HepG2 (cell line): ENCODE measurements around the gene XPC. TPM values are rescaled to one million over a fixed set of nuclear protein-coding genes. Genes with fewer than 3 reads are reported as not detected.

Source experiments
- ATAC-seq: fragments of 200-7000 bp; cut with Tn5 transposase; 3 replicates; pipeline ENCODE4 v1.9.1; 2020; ENCODE audit warnings: mild to moderate bottlenecking, moderate library complexity
- BruUV-seq: library from RNA; stranded (reverse); fragments of 400-500 nt; replicated peaks from 2 replicates; lab custom pipeline; 2021; lab: Mats Ljungman, UMichigan
- CTCF ChIA-PET: fragments of 300-600 bp; formaldehyde crosslinking; extraction: SDS; loops from one replicate; lab custom pipeline; 2021; ENCODE audit warnings: low total read pairs, inconsistent platforms, low intra/inter-chr PET ratio; lab: Yijun Ruan, JAX
- POLR2A ChIA-PET: fragments of 350-600 bp; sonication (Branson Sonifier 250); formaldehyde crosslinking; loops from one replicate; lab custom pipeline; 2020; ENCODE audit warnings: antibody characterized with exemption, inconsistent platforms; lab: Yijun Ruan, JAX
- DNase-seq: peaks from one replicate; pipeline ENCODE4 v3.0.0-alpha.2; 2015; ENCODE audit warnings: low spot score
- FAIRE-seq: peaks from 3 replicates; lab custom pipeline; 2011; peaks lifted over from hg19 to GRCh38; lab: Jason Lieb, UNC
- H2AFZ ChIP-seq: one replicate; pipeline ENCODE4 v1.6.1; 2011; ENCODE audit warnings: low read length, inconsistent platforms
- H3K27ac ChIP-seq: fragments of 300-600 bp; 3 replicates; pipeline ENCODE4 v1.8.0; 2011; ENCODE audit warnings: mixed run types, mild to moderate bottlenecking, mixed read lengths, low read length, inconsistent platforms; ENCODE audit not compliant: insufficient read depth; ENCODE audit errors: extremely low read length
- H3K27me3 ChIP-seq, 2 experiments: fragments of 200-600 bp in 1 of 2; 2 replicates in 1 of 2; 3 replicates in 1 of 2; pipeline versions ENCODE4 v1.6.0 to v1.8.0; 2011; ENCODE audit warnings: low read length in 2 of 2, mild to moderate bottlenecking in 2 of 2, moderate library complexity in 2 of 2, inconsistent platforms in 1 of 2; ENCODE audit not compliant: insufficient read depth in 2 of 2, control insufficient read depth in 1 of 2
- H3K36me3 ChIP-seq, 2 experiments: fragments of 200-600 bp in 1 of 2; replicated peaks in 1 of 2; 2 replicates in 1 of 2; 3 replicates in 1 of 2; pipeline versions ENCODE4 v1.5.1 to v1.8.0; 2011; ENCODE audit warnings: low read length in 2 of 2, inconsistent platforms in 1 of 2; ENCODE audit not compliant: insufficient read depth in 2 of 2, control insufficient read depth in 1 of 2
- H3K4me1 ChIP-seq: 2 replicates; pipeline ENCODE4 v1.5.1; 2012; ENCODE audit warnings: low read length, inconsistent platforms; ENCODE audit not compliant: insufficient read depth
- H3K4me2 ChIP-seq: 2 replicates; pipeline ENCODE4 v1.6.0; 2011; ENCODE audit warnings: low read depth, low read length, inconsistent platforms
- H3K4me3 ChIP-seq, 3 experiments: fragments of 200-600 bp in 1 of 3; sonication (generic), shearing (Covaris generic) in 1 of 3; replicated peaks in 1 of 3; 2 replicates each; pipeline ENCODE4 v1.5.1; 2011 to 2016; ENCODE audit warnings: low read length in 3 of 3, inconsistent platforms in 2 of 3, low read depth in 2 of 3, mild to moderate bottlenecking in 2 of 3, control low read depth in 1 of 3, mixed read lengths in 1 of 3; ENCODE audit not compliant: insufficient read depth in 1 of 3
- H3K79me2 ChIP-seq: one replicate; pipeline ENCODE4 v1.6.1; 2011; ENCODE audit warnings: low read length, inconsistent platforms; ENCODE audit not compliant: insufficient read depth
- H3K9ac ChIP-seq: 2 replicates; pipeline ENCODE4 v1.6.0; 2011; ENCODE audit warnings: mild to moderate bottlenecking, low read depth, low read length, inconsistent platforms; ENCODE audit not compliant: insufficient read depth
- H3K9me3 ChIP-seq: 2 replicates; pipeline ENCODE4 v1.5.1; 2012; ENCODE audit warnings: mild to moderate bottlenecking, low read length
- H4K20me1 ChIP-seq: 2 replicates; pipeline ENCODE4 v1.6.0; 2011; ENCODE audit warnings: inconsistent platforms, mild to moderate bottlenecking, low read length, moderate library complexity; ENCODE audit not compliant: insufficient read depth
- ARID5B ChIP-seq: IDR thresholded peaks from 2 replicates; pipeline ENCODE4 v1.4.0; 2020; ENCODE audit warnings: mild to moderate bottlenecking, missing genetic modification reagents
- EED ChIP-seq: sonication (generic); formaldehyde crosslinking; IDR thresholded peaks from 2 replicates; pipeline ENCODE4 v1.5.0; 2020; ENCODE audit warnings: mild to moderate bottlenecking, missing genetic modification reagents
- ELF3 ChIP-seq: IDR thresholded peaks from 2 replicates; pipeline ENCODE4 v1.6.1; 2016; ENCODE audit warnings: missing genetic modification reagents, missing compliant biosample characterization
- REST ChIP-seq, 2 experiments: IDR thresholded peaks; 2 replicates each; pipeline ENCODE4 v1.6.1; 2011 to 2012; ENCODE audit warnings: low read length in 2 of 2, borderline replicate concordance in 1 of 2, low read depth in 1 of 2, mild to moderate bottlenecking in 1 of 2, moderate library complexity in 1 of 2
- TARDBP ChIP-seq: sonication (generic); formaldehyde crosslinking; IDR thresholded peaks from 2 replicates; pipeline ENCODE4 v1.8.0; 2022; ENCODE audit warnings: mild to moderate bottlenecking, missing genetic modification reagents
- ZBTB38 ChIP-seq: sonication (generic); formaldehyde crosslinking; IDR thresholded peaks from 2 replicates; pipeline ENCODE4 v1.5.1; 2020; ENCODE audit warnings: mild to moderate bottlenecking, missing genetic modification reagents
- ZNF530 ChIP-seq: sonication (generic); formaldehyde crosslinking; IDR thresholded peaks from 2 replicates; pipeline ENCODE4 v1.5.0; 2020; ENCODE audit warnings: low read depth, mild to moderate bottlenecking, missing genetic modification reagents
- ZNF562 ChIP-seq: sonication (generic); formaldehyde crosslinking; IDR thresholded peaks from 2 replicates; pipeline ENCODE4 v1.8.0; 2022; ENCODE audit warnings: missing genetic modification reagents, borderline replicate concordance
- ZNF720 ChIP-seq: sonication (generic); formaldehyde crosslinking; IDR thresholded peaks from 2 replicates; pipeline ENCODE4 v1.4.0; 2020; ENCODE audit warnings: missing genetic modification reagents
- ZNF766 ChIP-seq: sonication (generic); formaldehyde crosslinking; IDR thresholded peaks from 2 replicates; pipeline ENCODE4 v1.5.0; 2020; ENCODE audit warnings: missing genetic modification reagents, borderline replicate concordance
- ZSCAN9 ChIP-seq: IDR thresholded peaks from 2 replicates; pipeline ENCODE4 v1.6.1; 2016; ENCODE audit warnings: borderline replicate concordance
- WGBS: methylation state at CpG from one replicate; pipeline ENCODE4 v1.1.6; 2017; ENCODE audit warnings: low lambda C conversion rate; 5-methylcytosine and 5-hydroxymethylcytosine counted together
- in situ Hi-C: cut with HindIII; loops from 2 replicates; pipeline ENCODE4 v1.10.0; 2017; ENCODE audit warnings: low pct_unique_long_range_greater_than_20kb; ENCODE audit not compliant: extremely low pct_ligation_motif_present
- intact Hi-C: fragments of 100-400 bp; cut with micrococcal nuclease; formaldehyde crosslinking; loops from one replicate; pipeline ENCODE4 v1.10.0; 2022; ENCODE audit not compliant: unreplicated experiment
- polyA plus RNA-seq, 8 experiments: library from polyadenylated mRNA; depleted of rRNA in 3 of 8; stranded (reverse) in 7 of 8; unstranded in 1 of 8; fragments of >200 nt; fragmentation: Illumina TruSeq in 4 of 8; extraction: Trizol in 4 of 8; gene quantifications; 2 replicates each; pipeline versions ENCODE4 v1.2.1 to v1.2.3, GENCODE V29; 2011 to 2016; ENCODE audit warnings: low read depth in 4 of 8, missing spikeins in 1 of 8, mixed read lengths in 1 of 8; ENCODE audit not compliant: insufficient read depth in 1 of 8
- total RNA-seq, 5 experiments: library from RNA; depleted of rRNA; stranded (reverse); fragments of >200 nt; fragmentation: Illumina TruSeq; extraction: Trizol; gene quantifications; 2 replicates each; pipeline ENCODE4 v1.2.3, GENCODE V29; 2016; ENCODE audit warnings: low read depth in 1 of 5
- TF ChIP-seq, protein P1 (sequence below): sonication (generic); formaldehyde crosslinking; IDR thresholded peaks from 2 replicates; pipeline ENCODE4 v1.4.0; 2020; ENCODE audit warnings: missing genetic modification reagents, mild to moderate bottlenecking, borderline replicate concordance

The XPC gene
- total and polyA plus RNA-seq, 2 of the 13 experiments (the other 11 are each of a cell fraction or from before 2014, with no cell fraction given), result 9.4 to 24.1 TPM

DNA sequence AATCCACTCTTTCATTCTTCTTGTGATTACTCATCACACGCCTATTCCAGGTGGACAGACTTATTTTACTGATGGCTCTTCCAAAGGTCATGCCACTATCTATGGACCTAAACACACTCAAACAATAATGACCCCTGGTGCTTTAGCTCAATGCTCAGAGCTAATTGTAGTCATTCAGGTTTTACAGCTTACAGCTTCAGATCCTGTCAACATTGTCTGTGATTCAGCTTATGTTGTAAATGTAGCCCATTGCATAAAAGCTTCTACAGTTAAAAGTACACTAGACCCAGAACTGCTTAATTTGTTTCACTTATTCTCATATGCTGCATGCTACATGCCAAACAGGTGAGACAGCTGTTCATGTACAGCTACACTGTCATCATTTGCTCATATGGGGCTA is 49.5 kb upstream of the XPC start:
- ChIA-PET CTCF (no interaction called here), POLR2A (no interaction called here)
- Histone ChIP-seq H3K36me3 (no peaks in the 10 kb centered on the region), H4K20me1 (no peaks in the 10 kb centered on the region), H3K9ac (no peak overlapping the region), H3K79me2 (no peaks in the 10 kb centered on the region), H3K4me2 (no peak overlapping the region), H2AFZ (no peak overlapping the region), H3K4me3 (no peak overlapping the region), H3K27me3 (peaks cover 0 to 3% of the 10 kb centered on the region in 2 experiments; a peak in 1 of 5 replicates), H3K9me3 (no peaks in the 10 kb centered on the region), H3K27ac (no peak overlapping the region), H3K4me1 (peaks cover 27% of the 10 kb centered on the region)
- DNase-seq, result no peak
- no TSS peak for BruUV-seq
- 3% methylated on average over 1 of the region's 1 CpG for WGBS
- ATAC-seq, result no peak
- FAIRE-seq, result no peak
- TF ChIP-seq REST (IDR thresholded peaks at IDR 0.05; ENCODE audit: borderline replicate concordance in 1 of 2, low read depth in 1 of 2, low read length in 2 of 2) (no peak), ZNF530 (CRISPR knock-in tag) (no peak), ZBTB38 (no peak), EED (CRISPR knock-in tag) (no peak), ZNF720 (no peak), ZNF562 (CRISPR knock-in tag) (no peak), ELF3 (no peak), ZSCAN9 (CRISPR knock-in tag) (no peak), ZNF766 (CRISPR knock-in tag) (no peak), ARID5B (CRISPR knock-in tag) (no peak), TARDBP (CRISPR knock-in tag) (no peak)
- TF ChIP-seq, protein P1, sequence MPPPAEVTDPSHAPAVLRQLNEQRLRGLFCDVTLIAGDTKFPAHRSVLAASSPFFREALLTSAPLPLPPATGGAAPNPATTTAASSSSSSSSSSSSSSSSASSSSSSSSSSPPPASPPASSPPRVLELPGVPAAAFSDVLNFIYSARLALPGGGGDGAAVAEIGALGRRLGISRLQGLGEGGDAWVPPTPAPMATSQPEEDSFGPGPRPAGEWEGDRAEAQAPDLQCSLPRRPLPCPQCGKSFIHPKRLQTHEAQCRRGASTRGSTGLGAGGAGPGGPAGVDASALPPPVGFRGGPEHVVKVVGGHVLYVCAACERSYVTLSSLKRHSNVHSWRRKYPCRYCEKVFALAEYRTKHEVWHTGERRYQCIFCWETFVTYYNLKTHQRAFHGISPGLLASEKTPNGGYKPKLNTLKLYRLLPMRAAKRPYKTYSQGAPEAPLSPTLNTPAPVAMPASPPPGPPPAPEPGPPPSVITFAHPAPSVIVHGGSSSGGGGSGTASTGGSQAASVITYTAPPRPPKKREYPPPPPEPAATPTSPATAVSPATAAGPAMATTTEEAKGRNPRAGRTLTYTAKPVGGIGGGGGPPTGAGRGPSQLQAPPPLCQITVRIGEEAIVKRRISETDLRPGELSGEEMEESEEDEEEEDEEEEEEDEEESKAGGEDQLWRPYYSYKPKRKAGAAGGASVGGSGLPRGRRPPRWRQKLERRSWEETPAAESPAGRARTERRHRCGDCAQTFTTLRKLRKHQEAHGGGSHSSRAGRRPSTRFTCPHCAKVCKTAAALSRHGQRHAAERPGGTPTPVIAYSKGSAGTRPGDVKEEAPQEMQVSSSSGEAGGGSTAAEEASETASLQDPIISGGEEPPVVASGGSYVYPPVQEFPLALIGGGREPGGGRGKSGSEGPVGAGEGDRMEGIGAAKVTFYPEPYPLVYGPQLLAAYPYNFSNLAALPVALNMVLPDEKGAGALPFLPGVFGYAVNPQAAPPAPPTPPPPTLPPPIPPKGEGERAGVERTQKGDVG (CRISPR knock-in tag), result no peak
- in situ Hi-C loops, result no loop called here
- intact Hi-C loops, result no loop called here
